Measurements from ENCODE around the gene CACNA1D.

- TF ChIP-seq ARNT (IDR thresholded peaks at IDR 0.05) (no peak), PKNOX1 (IDR thresholded peaks at IDR 0.05) (no peak), FOXK2 (IDR thresholded peaks at IDR 0.05) (no peak), ELF4 (IDR thresholded peaks at IDR 0.05) (no peak), HDGF (IDR thresholded peaks at IDR 0.05; ENCODE audit: borderline replicate concordance) (no peak), SUZ12 (IDR thresholded peaks at IDR 0.05) (no peak), FOXM1 (IDR thresholded peaks at IDR 0.05; ENCODE audit: borderline replicate concordance) (no peak), FOXA1 (IDR thresholded peaks at IDR 0.05) (no peak), SP1 (IDR thresholded peaks at IDR 0.05) (no peak)
Measured at GRCh38 chr3:53818221-53819162, 324.1 kb downstream of the CACNA1D start.

Measured in HEK293T (cell line).